ENCODE measurements around the gene SH3RF3. TPM values are rescaled to one million over a fixed set of nuclear protein-coding genes. Genes with fewer than 3 reads are reported as not detected.

SH3RF3 gene
- total and polyA plus RNA-seq, 10 of the 15 experiments (the other 5 are each of a cell fraction or from before 2014, with no cell fraction given) = 0.08 to 8.8 (median 2.3) TPM

DNA sequence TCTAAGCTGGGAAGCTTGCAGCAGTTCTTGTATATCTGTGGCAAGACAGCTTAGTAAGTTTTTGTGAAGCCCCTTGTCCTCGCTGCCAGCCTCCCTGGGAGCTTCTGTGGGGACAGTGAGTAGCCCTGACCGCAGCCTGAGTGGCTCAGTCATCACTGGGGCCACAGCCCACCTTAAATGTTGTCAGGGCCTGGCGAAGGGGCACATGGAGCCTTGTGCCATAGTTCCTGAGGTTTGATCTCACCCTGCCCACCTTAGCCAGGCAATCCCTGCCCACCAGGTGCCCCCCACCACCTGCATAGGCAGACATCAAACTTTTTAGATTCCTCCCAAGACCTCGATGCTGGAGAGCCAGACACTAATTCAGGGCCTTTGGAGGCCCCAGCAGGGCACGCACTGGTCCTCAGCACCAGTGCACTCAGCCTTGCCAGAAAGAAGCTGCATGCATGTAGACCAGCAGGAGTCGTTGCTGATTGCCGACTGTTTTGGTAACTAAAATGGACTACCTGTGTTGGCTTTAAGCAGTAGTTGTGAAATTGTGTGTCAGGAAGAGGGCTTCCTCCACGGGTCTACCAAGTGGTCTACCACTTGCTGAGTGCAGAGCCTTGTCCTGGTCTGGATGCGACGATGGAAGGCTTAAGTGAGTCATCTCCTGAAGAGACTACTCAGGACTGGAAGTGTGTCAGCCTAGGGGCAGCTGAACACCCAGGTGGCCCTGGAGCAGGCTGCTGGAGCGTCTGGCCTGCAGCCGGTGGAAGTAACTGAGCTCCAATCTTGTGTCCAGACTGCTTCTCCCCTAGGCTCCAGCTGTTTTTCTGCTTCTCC lies 251.7 kb downstream of the SH3RF3 start:
- H3K9ac ChIP-seq (ENCODE audit: control insufficient read depth, insufficient read depth, low read length) = no peak overlapping the region
- no peak overlapping the region for H3K27ac ChIP-seq (ENCODE audit: control insufficient read depth, insufficient read depth)
- H3K9me3 ChIP-seq (replicated peaks; ENCODE audit: control insufficient read depth, insufficient read depth, low read length) = no peaks in the 10 kb centered on the region
- ChIA-PET POLR2A (no interaction called here), CTCF (interaction anchor here (0.9 kb wide), 1 partner anchor 129 kb away, joined by 3 read pairs; no protein-coding TSS in a partner anchor), RAD21 (ENCODE audit: unreplicated experiment) (no interaction called here), SMC1A (ENCODE audit: uncharacterized antibody, unreplicated experiment) (no interaction called here)
- no peaks in the 10 kb centered on the region for H3K79me2 ChIP-seq (ENCODE audit: control insufficient read depth, insufficient read depth, low read length)
- in situ Hi-C loops (cut with MboI) (no loop called here), intact Hi-C loops (cut with micrococcal nuclease; ENCODE audit: unreplicated experiment) (no loop called here)
- no peaks in the 10 kb centered on the region; a peak in 1 of 4 replicates for H3K36me3 ChIP-seq (ENCODE audit: control insufficient read depth in 2 of 2, insufficient read depth in 2 of 2, low read length in 1 of 2)
- FAIRE-seq (no peak), DNase-seq (ENCODE audit: low read depth, low spot score) (no peak), ATAC-seq (no peak)
- H3K27me3 ChIP-seq (replicated peaks in 1 of 2; ENCODE audit: control insufficient read depth in 2 of 2, insufficient read depth in 2 of 2, low read length in 1 of 2) = no peaks in the 10 kb centered on the region
- TF ChIP-seq SMARCA5 (IDR thresholded peaks at IDR 0.05) (no peak), STAT1 (conservative IDR thresholded peaks at IDR 0.05) (no peak), JUND (IDR thresholded peaks at IDR 0.05; ENCODE audit: low read depth, low read length) (no peak), FOXK2 (IDR thresholded peaks at IDR 0.05) (no peak), ZBED1 (IDR thresholded peaks at IDR 0.05; ENCODE audit: borderline replicate concordance) (no peak), SRF (IDR thresholded peaks at IDR 0.05; ENCODE audit: low read depth in 2 of 2, low read length in 2 of 2) (no peak)
- TF ChIP-seq, protein P1, sequence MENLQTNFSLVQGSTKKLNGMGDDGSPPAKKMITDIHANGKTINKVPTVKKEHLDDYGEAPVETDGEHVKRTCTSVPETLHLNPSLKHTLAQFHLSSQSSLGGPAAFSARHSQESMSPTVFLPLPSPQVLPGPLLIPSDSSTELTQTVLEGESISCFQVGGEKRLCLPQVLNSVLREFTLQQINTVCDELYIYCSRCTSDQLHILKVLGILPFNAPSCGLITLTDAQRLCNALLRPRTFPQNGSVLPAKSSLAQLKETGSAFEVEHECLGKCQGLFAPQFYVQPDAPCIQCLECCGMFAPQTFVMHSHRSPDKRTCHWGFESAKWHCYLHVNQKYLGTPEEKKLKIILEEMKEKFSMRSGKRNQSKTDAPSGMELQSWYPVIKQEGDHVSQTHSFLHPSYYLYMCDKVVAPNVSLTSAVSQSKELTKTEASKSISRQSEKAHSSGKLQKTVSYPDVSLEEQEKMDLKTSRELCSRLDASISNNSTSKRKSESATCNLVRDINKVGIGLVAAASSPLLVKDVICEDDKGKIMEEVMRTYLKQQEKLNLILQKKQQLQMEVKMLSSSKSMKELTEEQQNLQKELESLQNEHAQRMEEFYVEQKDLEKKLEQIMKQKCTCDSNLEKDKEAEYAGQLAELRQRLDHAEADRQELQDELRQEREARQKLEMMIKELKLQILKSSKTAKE (IDR thresholded peaks at IDR 0.05; ENCODE audit: low read depth, poor library complexity, severe bottlenecking) = no peak
- H2AFZ ChIP-seq (ENCODE audit: control insufficient read depth, low read depth, low read length) = no peak overlapping the region
- no peak overlapping the region for H3K4me3 ChIP-seq
- no peak overlapping the region for H3K4me2 ChIP-seq (ENCODE audit: control insufficient read depth, insufficient read depth)
- no peaks in the 10 kb centered on the region for H3K4me1 ChIP-seq (ENCODE audit: control insufficient read depth, insufficient read depth, low read length)
- H4K20me1 ChIP-seq (ENCODE audit: control insufficient read depth, insufficient read depth) = no peaks in the 10 kb centered on the region
- 23% methylated on average over 12 of the region's 12 CpGs for WGBS (ENCODE audit: insufficient coverage, insufficient replicate concordance, low lambda C conversion rate, missing lambda C conversion rate)
- no TSS peak for BruUV-seq (replicated peaks)

All from GM12878 (cell line).